Heart left ventricle (tissue), 16 donors: Measurements from ENCODE around the gene DLGAP1. TPM values are rescaled to one million over a fixed set of nuclear protein-coding genes. Genes with fewer than 3 reads are reported as not detected.
"Not testable (repeated sequence)": the region's sequence is repeated elsewhere in the genome, so short reads cannot be mapped to it uniquely, and the experiment has no call there.

ENCODE experiments used
- ATAC-seq, 4 donors: fragments of 200-7000 bp; cut with Tn5 transposase; one replicate each; pipeline ENCODE4 v1.9.1; 2020 to 2022; ENCODE audit warnings: moderate library complexity in 4 of 4, mild to moderate bottlenecking in 3 of 4, moderate number of reproducible peaks in 1 of 4
- DNase-seq, 5 donors: peaks; one replicate each; pipeline ENCODE4 v3.0.0-alpha.2; 2020
- H3K27ac ChIP-seq, 12 donors: fragments of 200-600 bp; sonication (generic) in 4 of 12; one replicate each; pipeline versions ENCODE4 v1.5.0 to v1.8.0; 2016 to 2022; ENCODE audit warnings: mild to moderate bottlenecking in 2 of 12
- H3K27me3 ChIP-seq, 9 donors: fragments of 200-600 bp; sonication (generic) in 2 of 9; one replicate each; pipeline versions ENCODE4 v1.5.1 to v1.8.0; 2016 to 2022; ENCODE audit warnings: mild to moderate bottlenecking in 3 of 9
- H3K36me3 ChIP-seq, 9 donors: fragments of 200-600 bp; sonication (generic) in 2 of 9; one replicate each; pipeline versions ENCODE4 v1.5.0 to v1.8.0; 2018 to 2022; ENCODE audit warnings: mild to moderate bottlenecking in 2 of 9
- H3K4me1 ChIP-seq, 12 donors: fragments of 200-600 bp; sonication (generic) in 4 of 12; one replicate each; pipeline versions ENCODE4 v1.5.0 to v1.8.0; 2016 to 2022; ENCODE audit warnings: mild to moderate bottlenecking in 3 of 12
- H3K4me3 ChIP-seq, 12 donors: fragments of 200-600 bp; sonication (generic) in 4 of 12; one replicate each; pipeline versions ENCODE4 v1.5.0 to v1.8.0; 2017 to 2022; ENCODE audit warnings: mild to moderate bottlenecking in 9 of 12, moderate library complexity in 4 of 12
- H3K9me3 ChIP-seq, 12 donors: fragments of 200-600 bp; sonication (generic) in 4 of 12; one replicate each; pipeline versions ENCODE4 v1.5.0 to v1.8.0; 2016 to 2022; ENCODE audit warnings: mild to moderate bottlenecking in 1 of 12
- CTCF ChIP-seq, 12 donors: fragments of 200-600 bp; sonication (generic) in 4 of 12; IDR thresholded peaks; one replicate each; pipeline versions ENCODE4 v1.5.0 to v1.8.0; 2018 to 2022; ENCODE audit warnings: antibody characterized with exemption in 12 of 12, mild to moderate bottlenecking in 5 of 12
- POLR2A ChIP-seq, 2 donors: fragments of 450-650 bp; IDR thresholded peaks; one replicate each; pipeline ENCODE4 v1.6.1; 2017; ENCODE audit warnings: antibody characterized with exemption in 2 of 2, mild to moderate bottlenecking in 2 of 2, moderate library complexity in 2 of 2
- WGBS, 4 donors: extraction: QIAGEN DNeasy Blood & Tissue Kit in 2 of 4; methylation state at CpG; one replicate each; pipeline versions ENCODE4 v1.1.5 to v1.1.7; 2013 to 2018; 5-methylcytosine and 5-hydroxymethylcytosine counted together
- intact Hi-C, 10 donors: fragments of 100-400 bp; cut with DNase I; formaldehyde crosslinking; loops; one replicate each; pipeline versions ENCODE4 v1.11.1 to v1.14.2; 2022
- long read RNA-seq, 3 donors: library from polyadenylated mRNA; unstranded; transcript quantifications; one replicate each; pipeline ENCODE4 v2.0.0, GENCODE V29; 2020 to 2021
- polyA plus RNA-seq, 2 donors: library from polyadenylated mRNA; stranded (reverse); fragments of 200-250 nt; gene quantifications; one replicate each; pipeline ENCODE4 v1.2.3, GENCODE V29; 2013
- total RNA-seq, 9 donors: library from RNA; depleted of rRNA in 2 of 9; stranded (reverse); fragments of >200 nt in 2 of 9; fragmentation: NEBNext Ultra II Directional in 3 of 9; extraction: Animal tissue kit (Norgen Biotek cat#: 25700) in 3 of 9; gene quantifications; one replicate each; pipeline versions ENCODE4 v1.1.0 to v1.2.4, GENCODE V29; 2016 to 2023
- donor health status: ischemic (EF 13 %, LVEDD 7.1; RV severe dilation, severe dysfunction).
- donor health status: healthy with polysubstance abuse.
- donor health status: DM: no; HTN: yes; CAD: no.
- donor health status: DM: no; HTN: no; CAD: no.
- donor health status: ischemic (EF 25% LVEDD 6.9; RV normal size, moderate dysfunction).
- donor health status: ischemic (EF 25% LVEDD 5.7; RV mildly dilated, moderate dysfunction).
- donor health status: healthy.
- donor health status: DM: yes; HTN: yes; CAD: no.
- donor health status: ischemic (EF 35%, LVEDD 5.7; RV mildly dilated, moderate dysfunction).
- donor health status: nonischemic (EF 11% LVEDD 7.7; RV severe dilation, severe dysfunction).
- donor health status: DM: yes; HTN: yes; CAD: no.
- donor health status: PGD.
- donor health status: ischemic (EF 29% LVEDD 5.4; RV normal size, mild dysfunction).
- donor health status: nonischemic (EF 23%, LVEDD 6.1; RV moderate dilation, normal function).

The DLGAP1 gene
- 1 to 10 TPM in 4 of 9 donors, under 1 TPM in 4, not detected in 1; 0.12 to 5.5 (median 1.0) TPM for total RNA-seq
- polyA plus RNA-seq: under 1 TPM; 0.10 to 0.11 TPM
- long read RNA-seq, donor 1: 0 reads
- long read RNA-seq, donor 2, partial matches to known transcripts: 0 of 1 reads
- long read RNA-seq, donor 2, other reads (novel, unspliced or antisense): 1 of 1 reads
- long read RNA-seq, donor 3: 0 reads

DNA sequence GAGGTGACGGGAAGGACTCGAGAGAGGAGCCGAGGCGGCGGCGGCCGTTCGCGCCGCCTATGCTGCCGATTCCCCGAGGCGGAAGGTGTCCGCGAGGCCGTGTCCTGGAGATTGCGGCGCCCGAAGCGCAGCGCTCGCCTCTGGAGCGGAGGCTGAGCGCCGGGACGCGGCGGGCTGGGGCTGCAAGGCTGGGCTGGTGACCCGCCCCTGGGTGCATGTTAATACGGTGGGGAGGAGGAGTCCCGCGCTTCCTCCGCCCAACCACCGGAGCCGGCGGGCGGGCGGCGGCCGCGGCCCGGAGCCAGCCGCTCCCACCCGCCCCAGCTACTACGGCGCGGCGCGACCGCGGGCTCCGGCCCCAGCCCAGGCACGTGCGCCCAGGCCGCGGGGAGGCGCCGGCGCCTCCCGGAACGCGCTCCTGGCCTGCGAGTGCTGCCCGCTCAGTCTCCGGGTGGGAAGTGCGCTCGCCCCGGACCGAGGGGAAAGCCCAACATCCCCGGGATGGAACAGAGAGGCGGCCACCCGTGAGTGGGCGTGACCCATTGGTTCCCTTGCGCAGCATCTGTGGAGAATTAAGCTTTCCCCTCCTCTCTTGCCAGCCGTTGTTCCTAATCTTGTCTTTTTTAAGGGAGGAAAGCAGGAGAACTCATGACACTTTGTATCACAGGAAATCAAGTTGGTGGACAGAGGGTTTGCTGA is at the start of gene DLGAP1:
Gene DLGAP1 (minus strand): TSS at position 195 of the 699 bp plus-strand sequence.
- intact Hi-C loops: no loop called here
- WGBS, 4 donors: 0 to 1% (median 0%) methylated on average over 9 to 75 of the region's 75 CpGs
- no peaks in the 10 kb centered on the region for H3K9me3 ChIP-seq
- H3K27ac ChIP-seq: no peak within 1 kb of the TSS
- ATAC-seq (peak in 3 of 4 donors; percentile 68 to 86 (median 86)), DNase-seq (peak; percentile 14 to 67 (median 46))
- peaks cover 13 to 70% (median 36%) of the 10 kb centered on the region in 9 donors for H3K27me3 ChIP-seq
- H3K4me3 ChIP-seq: peak within 1 kb of the TSS in 11 of 12 donors; percentile 17 to 51 (median 43)
- H3K36me3 ChIP-seq: no peaks in the 10 kb centered on the region
- peaks cover 0 to 20% (median 0%) of the 10 kb centered on the region in 12 donors for H3K4me1 ChIP-seq
- TF ChIP-seq POLR2A (IDR thresholded peaks at IDR 0.05) (no peak), CTCF (IDR thresholded peaks at IDR 0.05) (no peak)

- H3K4me3 ChIP-seq, intact Hi-C loops, H3K27me3 ChIP-seq, ATAC-seq, H3K9me3 ChIP-seq, DNase-seq, H3K27ac ChIP-seq, H3K36me3 ChIP-seq, H3K4me1 ChIP-seq: not testable (repeated sequence)
- 83 to 90% (median 87%) methylated on average over 4 of the region's 4 CpGs for WGBS, 4 donors
Measured at GRCh38 chr18:4494703-4495284, 39.7 kb upstream of the DLGAP1 start.

DNA sequence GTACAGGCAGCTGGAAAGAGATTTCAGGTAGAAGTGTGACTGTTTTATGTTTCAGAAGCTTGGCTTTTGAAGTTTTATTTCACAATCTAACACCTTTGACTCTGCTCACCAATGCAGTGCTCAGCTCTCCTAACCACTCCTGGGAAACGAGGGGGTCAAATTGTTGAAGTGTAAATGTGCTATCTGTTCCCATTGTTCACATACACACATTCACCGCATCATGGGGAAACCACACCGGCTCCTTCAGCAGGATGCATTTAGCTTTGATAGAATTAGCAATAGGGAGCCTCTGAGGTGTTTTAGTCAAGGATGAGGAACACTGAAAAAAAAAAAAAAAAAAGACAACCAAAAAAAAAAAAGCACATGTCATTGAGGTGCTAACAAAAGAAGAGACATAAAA is 13.4 kb upstream of the DLGAP1 start:
- Histone ChIP-seq H3K4me3 (no peak overlapping the region), H3K4me1 (no peaks in the 10 kb centered on the region), H3K27me3 (peaks cover 0 to 4% (median 0%) of the 10 kb centered on the region in 9 donors), H3K9me3 (no peaks in the 10 kb centered on the region), H3K36me3 (no peaks in the 10 kb centered on the region), H3K27ac (no peak overlapping the region)
- DNase-seq: no peak
- ATAC-seq: no peak
- TF ChIP-seq POLR2A (IDR thresholded peaks at IDR 0.05): no peak
- TF ChIP-seq CTCF (IDR thresholded peaks at IDR 0.05): no peak
- intact Hi-C loops: no loop called here
- WGBS, 4 donors: 19 to 31% (median 23%) methylated on average over 3 of the region's 3 CpGs

DNA sequence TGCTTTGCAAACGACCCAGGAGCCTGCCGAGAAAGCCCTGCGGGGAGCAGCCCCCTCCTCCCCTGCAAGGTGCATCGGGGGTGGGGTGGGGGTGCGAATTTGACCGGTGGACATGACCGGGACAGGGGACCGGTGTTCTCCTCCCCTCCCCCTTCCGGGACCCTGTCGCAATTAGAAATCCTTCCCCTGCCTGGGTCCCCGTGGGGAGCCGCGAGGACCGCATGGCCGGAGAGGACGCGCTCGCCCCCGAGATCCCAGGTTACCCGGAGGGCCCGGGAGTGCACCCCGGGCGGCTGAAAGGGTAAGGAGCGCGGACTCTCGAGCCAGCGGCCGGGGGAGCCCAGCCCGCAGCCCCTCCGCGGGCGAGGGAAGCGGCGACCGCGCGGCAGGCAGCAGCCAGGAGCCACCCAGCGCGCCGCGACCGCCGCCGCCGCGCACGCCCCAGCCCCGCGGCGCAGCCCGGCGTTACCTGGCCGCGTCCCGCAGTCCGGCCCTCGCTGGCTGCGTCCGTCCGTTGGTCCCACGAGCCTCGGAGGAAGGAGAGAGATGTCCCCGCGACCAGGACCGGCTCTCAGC is 482 bp downstream of the DLGAP1 start:
- Histone ChIP-seq H3K4me3 (peak overlapping the region in 11 of 12 donors; percentile 17 to 51 (median 43)), H3K27me3 (peaks cover 13 to 69% (median 36%) of the 10 kb centered on the region in 9 donors), H3K9me3 (no peaks in the 10 kb centered on the region), H3K4me1 (peaks cover 0 to 20% (median 0%) of the 10 kb centered on the region in 12 donors), H3K27ac (no peak overlapping the region), H3K36me3 (no peaks in the 10 kb centered on the region)
- DNase-seq: peak in 1 of 5 donors; percentile 51
- ATAC-seq: peak in 1 of 4 donors; percentile 36
- WGBS, 4 donors: 1 to 2% (median 1%) methylated on average over 34 to 65 of the region's 65 CpGs
- no peak for TF ChIP-seq CTCF (IDR thresholded peaks at IDR 0.05)
- no peak for TF ChIP-seq POLR2A (IDR thresholded peaks at IDR 0.05)
- intact Hi-C loops: no loop called here
